Neural cell (in vitro differentiated cells): ENCODE measurements around the gene HS6ST2. TPM values are rescaled to one million over a fixed set of nuclear protein-coding genes. Genes with fewer than 3 reads are reported as not detected.
"Not testable (repeated sequence)": the region's sequence is repeated elsewhere in the genome, so short reads cannot be mapped to it uniquely, and the experiment has no call there.

Source experiments
- H2AFZ ChIP-seq: fragments of 200-600, 300-800 bp; sonication (generic), shearing (Covaris generic); 2 replicates; pipeline ENCODE4 v1.6.0; 2014; ENCODE audit warnings: low read depth, mild to moderate bottlenecking, antibody characterized with exemption, low read length, moderate library complexity
- H3F3A ChIP-seq: fragments of 200-600 bp; shearing (Covaris generic); 2 replicates; pipeline ENCODE4 v1.6.1; 2016; ENCODE audit warnings: mild to moderate bottlenecking, moderate library complexity, mixed read lengths, antibody characterized with exemption, low read length; ENCODE audit not compliant: insufficient read depth, poor library complexity, severe bottlenecking
- H3K27ac ChIP-seq: fragments of 200-600, 300-800 bp; sonication (generic), shearing (Covaris generic); 2 replicates; pipeline ENCODE4 v1.5.1; 2014; ENCODE audit warnings: mild to moderate bottlenecking, low read length, moderate library complexity
- H3K27me3 ChIP-seq: fragments of 300-800, 200-600 bp; sonication (generic), shearing (Covaris generic); 2 replicates; pipeline ENCODE4 v1.6.0; 2014; ENCODE audit warnings: mild to moderate bottlenecking, low read depth, low read length, moderate library complexity; ENCODE audit not compliant: insufficient read depth
- H3K36me3 ChIP-seq: fragments of 300-800, 200-600 bp; sonication (generic), shearing (Covaris generic); 2 replicates; pipeline ENCODE4 v1.5.1; 2014; ENCODE audit warnings: mild to moderate bottlenecking, antibody characterized with exemption, low read length, moderate library complexity; ENCODE audit not compliant: insufficient read depth
- H3K4me2 ChIP-seq: fragments of 300-800, 200-600 bp; sonication (generic), shearing (Covaris generic); 2 replicates; pipeline ENCODE4 v1.6.0; 2014; ENCODE audit warnings: mild to moderate bottlenecking, low read length
- H3K4me3 ChIP-seq: fragments of 300-800, 200-600 bp; sonication (generic), shearing (Covaris generic); 2 replicates; pipeline ENCODE4 v1.5.1; 2014; ENCODE audit warnings: mild to moderate bottlenecking, low read length, moderate library complexity
- H3K79me2 ChIP-seq: fragments of 200-600 bp; shearing (Covaris generic); replicated peaks from 2 replicates; pipeline ENCODE4 v1.6.0; 2014; ENCODE audit warnings: mild to moderate bottlenecking, low read length, moderate library complexity; ENCODE audit not compliant: insufficient read depth
- H3K9ac ChIP-seq: fragments of 300-800, 200-600 bp; sonication (generic), shearing (Covaris generic); 2 replicates; pipeline ENCODE4 v1.6.1; 2016; ENCODE audit warnings: mild to moderate bottlenecking, low read length, mixed read lengths
- H3K9me2 ChIP-seq: fragments of 200-600 bp; shearing (Covaris generic); 2 replicates; pipeline ENCODE4 v1.6.1; 2016; ENCODE audit warnings: mild to moderate bottlenecking, low read length, mixed read lengths; ENCODE audit not compliant: insufficient read depth
- H3K9me3 ChIP-seq: fragments of 200-600, 300-800 bp; sonication (generic), shearing (Covaris generic); 2 replicates; pipeline ENCODE4 v1.6.1; 2016; ENCODE audit warnings: mild to moderate bottlenecking, mixed run types, low read length, moderate library complexity, mixed read lengths
- H4K20me1 ChIP-seq: fragments of 200-600 bp; shearing (Covaris generic); 2 replicates; pipeline ENCODE4 v1.6.1; 2016; ENCODE audit warnings: mild to moderate bottlenecking, mixed run types; ENCODE audit not compliant: insufficient read depth
- CTCF ChIP-seq: fragments of 450-650 bp; IDR thresholded peaks from 2 replicates; pipeline ENCODE4 v1.5.1; 2014; ENCODE audit warnings: antibody characterized with exemption, mild to moderate bottlenecking, moderate library complexity; ENCODE audit not compliant: poor library complexity, severe bottlenecking
- EP300 ChIP-seq: fragments of 450-650 bp; conservative IDR thresholded peaks from 2 replicates; pipeline ENCODE4 v1.6.1; 2014; ENCODE audit warnings: antibody characterized with exemption, mild to moderate bottlenecking, moderate library complexity; ENCODE audit not compliant: poor library complexity, severe bottlenecking
- EZH2 ChIP-seq: fragments of 200-600, 300-800 bp; shearing (Covaris generic), sonication (generic); IDR thresholded peaks from 2 replicates; pipeline ENCODE4 v1.6.1; 2014; ENCODE audit warnings: antibody characterized with exemption, low read length, borderline replicate concordance, mild to moderate bottlenecking; ENCODE audit not compliant: insufficient read depth, poor library complexity, severe bottlenecking
- MXI1 ChIP-seq: fragments of 450-650 bp; conservative IDR thresholded peaks from 2 replicates; pipeline ENCODE4 v1.6.1; 2014; ENCODE audit warnings: antibody characterized with exemption, mild to moderate bottlenecking; ENCODE audit not compliant: poor library complexity, severe bottlenecking
- POLR2AphosphoS5 ChIP-seq: IDR thresholded peaks from 2 replicates; pipeline ENCODE4 v1.6.1; 2012
- RAD21 ChIP-seq: fragments of 450-650 bp; conservative IDR thresholded peaks from 2 replicates; pipeline ENCODE4 v1.6.1; 2014; ENCODE audit warnings: antibody characterized with exemption, mild to moderate bottlenecking, moderate library complexity
- REST ChIP-seq: IDR thresholded peaks from 2 replicates; pipeline ENCODE4 v1.6.1; 2012; ENCODE audit warnings: borderline replicate concordance
- SMC3 ChIP-seq: fragments of 450-650 bp; conservative IDR thresholded peaks from 2 replicates; pipeline ENCODE4 v1.6.1; 2014; ENCODE audit warnings: antibody characterized with exemption, mild to moderate bottlenecking, moderate library complexity; ENCODE audit not compliant: poor library complexity
- TAF1 ChIP-seq: IDR thresholded peaks from 2 replicates; pipeline ENCODE4 v1.6.1; 2012; ENCODE audit warnings: low read depth
- polyA plus RNA-seq: library from polyadenylated mRNA; depleted of rRNA; stranded (reverse); fragments of >200 nt; gene quantifications from 2 replicates; pipeline ENCODE4 v1.2.3, GENCODE V29; 2014

The HS6ST2 gene
- polyA plus RNA-seq, 1 donor from 2014 or later = 43.0 TPM

- Histone ChIP-seq H2AFZ (no peak overlapping the region), H3K4me2 (no peak overlapping the region), H3K9me2 (no peaks in the 10 kb centered on the region), H4K20me1 (no peaks in the 10 kb centered on the region), H3K9me3 (no peaks in the 10 kb centered on the region), H3K79me2 (no peaks in the 10 kb centered on the region), H3K27ac (no peak overlapping the region), H3K27me3 (no peaks in the 10 kb centered on the region), H3K9ac (no peak overlapping the region), H3K4me3 (no peak overlapping the region), H3F3A (no peaks in the 10 kb centered on the region), H3K36me3 (no peaks in the 10 kb centered on the region)
- TF ChIP-seq TAF1 = no peak
- no peak for TF ChIP-seq EZH2
- no peak for TF ChIP-seq POLR2AphosphoS5
- TF ChIP-seq CTCF = no peak
- TF ChIP-seq MXI1 = no peak
- TF ChIP-seq SMC3 = no peak
- no peak for TF ChIP-seq REST
- no peak for TF ChIP-seq RAD21
- no peak for TF ChIP-seq EP300
Observed at GRCh38 chrX:132953354-132953753, 5.1 kb downstream of the HS6ST2 start.

GRCh38 chrX:132948648-132949260 is 9.7 kb downstream of the HS6ST2 start:
- Histone ChIP-seq H2AFZ (no peak overlapping the region), H3K4me2 (no peak overlapping the region), H3K27ac (no peak overlapping the region), H3K9me2 (no peaks in the 10 kb centered on the region), H3K4me3 (no peak overlapping the region), H3K36me3 (no peaks in the 10 kb centered on the region), H4K20me1 (no peaks in the 10 kb centered on the region), H3F3A (no peaks in the 10 kb centered on the region), H3K27me3 (no peaks in the 10 kb centered on the region), H3K9ac (no peak overlapping the region), H3K79me2 (no peaks in the 10 kb centered on the region), H3K9me3 (no peaks in the 10 kb centered on the region)
- TF ChIP-seq EP300 = no peak
- TF ChIP-seq CTCF = peak; percentile 26
- no peak for TF ChIP-seq POLR2AphosphoS5
- no peak for TF ChIP-seq EZH2
- TF ChIP-seq RAD21 = no peak

GRCh38 chrX:132945055-132945599 is 13.3 kb downstream of the HS6ST2 start:
- H3K9me3 ChIP-seq, H4K20me1 ChIP-seq, H3K27ac ChIP-seq, H3K9me2 ChIP-seq, H3K79me2 ChIP-seq, H3K9ac ChIP-seq, H3K4me2 ChIP-seq, H2AFZ ChIP-seq, H3K36me3 ChIP-seq, H3F3A ChIP-seq, H3K27me3 ChIP-seq, H3K4me3 ChIP-seq: not testable (repeated sequence)
